Parietal lobe (tissue), 2 donors: ENCODE data around the gene CNNM3. TPM values are rescaled to one million over a fixed set of nuclear protein-coding genes. Genes with fewer than 3 reads are reported as not detected.

Experiments
- small RNA-seq: library from RNA; depleted of rRNA; stranded (forward); fragments of <200 nt; gene quantifications from one replicate; pipeline ENCODE3, GENCODE V24; 2014; ENCODE audit warnings: low replicate concordance
- total RNA-seq: library from RNA; depleted of rRNA; stranded (reverse); fragments of >200 nt; gene quantifications from one replicate; pipeline ENCODE4 v1.2.3, GENCODE V29; 2014

The CNNM3 gene
- 25.7 TPM for total RNA-seq

DNA sequence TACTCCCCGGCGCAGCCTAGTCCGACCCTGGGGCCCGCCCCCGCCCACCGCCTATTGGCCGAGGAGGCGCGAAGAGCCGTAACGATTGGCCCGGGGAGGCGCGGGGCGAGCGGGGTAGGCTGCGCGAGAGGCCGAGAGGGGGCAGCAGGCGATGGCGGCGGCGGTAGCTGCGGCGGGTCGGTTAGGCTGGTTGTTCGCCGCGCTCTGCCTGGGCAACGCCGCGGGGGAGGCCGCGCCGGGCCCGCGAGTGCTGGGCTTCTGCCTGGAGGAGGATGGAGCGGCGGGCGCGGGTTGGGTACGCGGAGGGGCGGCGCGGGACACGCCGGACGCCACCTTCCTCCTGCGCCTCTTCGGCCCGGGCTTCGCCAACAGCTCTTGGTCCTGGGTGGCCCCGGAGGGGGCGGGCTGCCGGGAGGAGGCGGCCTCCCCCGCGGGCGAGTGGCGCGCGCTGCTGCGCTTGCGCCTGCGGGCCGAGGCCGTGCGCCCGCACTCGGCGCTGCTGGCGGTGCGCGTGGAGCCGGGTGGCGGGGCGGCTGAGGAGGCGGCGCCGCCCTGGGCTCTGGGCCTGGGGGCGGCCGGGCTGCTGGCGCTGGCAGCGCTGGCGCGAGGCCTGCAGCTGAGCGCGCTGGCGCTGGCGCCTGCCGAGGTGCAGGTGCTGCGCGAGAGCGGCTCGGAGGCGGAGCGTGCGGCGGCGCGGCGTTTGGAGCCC, at the start of gene CNNM3:
Gene CNNM3, plus strand, starts transcription at position 142 of the 709 bp plus-strand sequence. Its CDS starts 10 bp downstream, at position 152.

DNA sequence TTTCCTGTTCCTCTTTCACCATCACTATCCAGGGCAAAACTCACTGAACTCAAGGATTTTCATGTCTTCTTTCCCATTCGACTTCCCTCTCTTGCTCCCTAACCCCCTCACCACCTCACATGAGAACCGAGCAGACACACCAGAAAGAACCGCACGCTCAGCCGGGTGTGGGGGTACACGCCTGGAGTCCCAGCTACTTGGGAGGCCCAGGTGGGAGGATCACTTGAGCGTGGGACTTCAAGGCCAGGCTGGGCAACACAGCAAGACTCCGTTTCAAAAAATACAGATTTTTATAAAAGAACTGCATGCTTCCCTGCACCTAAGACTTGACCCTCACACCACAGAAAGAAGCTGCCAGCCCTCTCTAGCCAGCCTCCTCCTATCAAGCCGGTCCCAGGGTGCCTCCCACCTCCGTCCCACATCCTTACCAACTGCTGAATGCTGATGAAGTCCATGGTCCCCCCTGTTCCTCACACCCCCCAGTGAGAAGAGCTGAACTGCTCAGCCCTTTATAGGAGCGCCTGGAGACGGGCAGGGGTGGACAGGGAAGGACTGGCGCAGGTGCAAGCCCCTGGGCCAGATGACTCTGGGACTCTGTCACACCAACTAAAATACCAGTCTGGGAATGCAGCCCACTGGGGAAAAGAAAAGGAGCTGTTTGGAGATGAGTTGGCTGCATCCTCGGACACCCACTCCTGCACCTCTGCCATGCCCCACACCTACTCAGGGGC, 27.6 kb downstream of the CNNM3 start, which contains the start of gene ANKRD23:
Gene ANKRD23, minus strand, starts transcription at position 484 of the 731 bp plus-strand sequence. Its CDS starts 29 bp downstream, at position 455.

GRCh38 chr2:96857667-96858372, 41.8 kb downstream of the CNNM3 start, which contains the start of gene ANKRD39:
ANKRD39 (minus strand) TSS chr2:96858016; CDS start chr2:96857987, 29 bp downstream.

GRCh38 chr2:96869822-96870625, 54.0 kb downstream of the CNNM3 start, which contains the start of gene SEMA4C:
SEMA4C (minus strand) TSS chr2:96870080; CDS start chr2:96867886, 2,194 bp downstream.

Small RNA genes lying within 50 kb of the gene (small RNA-seq; reads per million reads assigned to genes)
- 0.09 reads per million for gene MIR3127

Other genes with a start within 250 kb of the CNNM3 start
- 66.0 TPM for gene KANSL3, start 178.0 kb upstream of the CNNM3 start, total RNA-seq
- gene FER1L5, start 173.5 kb upstream of the CNNM3 start, total RNA-seq = 1.6 TPM
- gene LMAN2L, start 76.2 kb upstream of the CNNM3 start, total RNA-seq = 24.4 TPM
- 10.6 TPM for gene CNNM4, start 55.4 kb upstream of the CNNM3 start, total RNA-seq
- 10.6 TPM for gene ANKRD23, start 27.8 kb downstream of the CNNM3 start, total RNA-seq
- 16.3 TPM for gene ANKRD39, start 41.7 kb downstream of the CNNM3 start, total RNA-seq
- 56.3 TPM for gene SEMA4C, start 53.8 kb downstream of the CNNM3 start, total RNA-seq
- gene FAM178B, start 170.3 kb downstream of the CNNM3 start, total RNA-seq = not detected